Right atrium auricular region (tissue), 2 donors: Measurements from ENCODE around the gene CACNA2D1. TPM values are rescaled to one million over a fixed set of nuclear protein-coding genes. Genes with fewer than 3 reads are reported as not detected.

ENCODE experiments used
- DNase-seq: peaks from one replicate; pipeline ENCODE4 v3.0.0-alpha.2; 2019; ENCODE audit warnings: low spot score
- H3K27ac ChIP-seq, 2 donors: fragments of 200-600 bp; sonication (generic); 1 replicate in 1 of 2; 2 replicates in 1 of 2; pipeline ENCODE4 v1.5.1; 2016 to 2019
- H3K27me3 ChIP-seq, 2 donors: fragments of 200-600 bp; sonication (generic); one replicate each; pipeline versions ENCODE4 v1.5.1 to v1.6.0; 2017 to 2019
- H3K36me3 ChIP-seq: fragments of 200-600 bp; sonication (generic); one replicate; pipeline ENCODE4 v1.5.1; 2016
- H3K4me1 ChIP-seq, 2 donors: fragments of 200-600 bp; sonication (generic); one replicate each; pipeline versions ENCODE4 v1.5.1 to v1.6.0; 2017 to 2019
- H3K4me3 ChIP-seq, 2 donors: fragments of 200-600 bp; sonication (generic); 1 replicate in 1 of 2; 2 replicates in 1 of 2; pipeline ENCODE4 v1.5.1; 2017 to 2019; ENCODE audit warnings: mild to moderate bottlenecking in 1 of 2, moderate library complexity in 1 of 2
- H3K9me3 ChIP-seq, 2 donors: fragments of 200-600 bp; sonication (generic); one replicate each; pipeline ENCODE4 v1.5.1; 2019
- total RNA-seq, 2 donors: library from RNA; depleted of rRNA; stranded (reverse); fragments of >200 nt; gene quantifications; one replicate each; pipeline ENCODE4 v1.1.0, GENCODE V29; 2016
- TF ChIP-seq, protein P1 (sequence below), 2 donors: fragments of 200-600 bp; sonication (generic); IDR thresholded peaks; one replicate each; pipeline ENCODE4 v1.5.1; 2019; ENCODE audit warnings: antibody characterized with exemption in 2 of 2

The CACNA2D1 gene
- total RNA-seq, 2 donors from 2014 or later, result 31.5 to 54.5 TPM

GRCh38 chr7:81908220-81908619 lies 535.4 kb downstream of the CACNA2D1 start:
- H3K9me3 ChIP-seq, result peaks cover 0 to 10% of the 10 kb centered on the region in 2 donors
- no peaks in the 10 kb centered on the region for H3K36me3 ChIP-seq
- TF ChIP-seq, protein P1, sequence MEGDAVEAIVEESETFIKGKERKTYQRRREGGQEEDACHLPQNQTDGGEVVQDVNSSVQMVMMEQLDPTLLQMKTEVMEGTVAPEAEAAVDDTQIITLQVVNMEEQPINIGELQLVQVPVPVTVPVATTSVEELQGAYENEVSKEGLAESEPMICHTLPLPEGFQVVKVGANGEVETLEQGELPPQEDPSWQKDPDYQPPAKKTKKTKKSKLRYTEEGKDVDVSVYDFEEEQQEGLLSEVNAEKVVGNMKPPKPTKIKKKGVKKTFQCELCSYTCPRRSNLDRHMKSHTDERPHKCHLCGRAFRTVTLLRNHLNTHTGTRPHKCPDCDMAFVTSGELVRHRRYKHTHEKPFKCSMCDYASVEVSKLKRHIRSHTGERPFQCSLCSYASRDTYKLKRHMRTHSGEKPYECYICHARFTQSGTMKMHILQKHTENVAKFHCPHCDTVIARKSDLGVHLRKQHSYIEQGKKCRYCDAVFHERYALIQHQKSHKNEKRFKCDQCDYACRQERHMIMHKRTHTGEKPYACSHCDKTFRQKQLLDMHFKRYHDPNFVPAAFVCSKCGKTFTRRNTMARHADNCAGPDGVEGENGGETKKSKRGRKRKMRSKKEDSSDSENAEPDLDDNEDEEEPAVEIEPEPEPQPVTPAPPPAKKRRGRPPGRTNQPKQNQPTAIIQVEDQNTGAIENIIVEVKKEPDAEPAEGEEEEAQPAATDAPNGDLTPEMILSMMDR (IDR thresholded peaks at IDR 0.05), result no peak
- no peaks in the 10 kb centered on the region for H3K27me3 ChIP-seq
- DNase-seq, result no peak
- H3K27ac ChIP-seq, result no peak overlapping the region
- H3K4me3 ChIP-seq, result no peak overlapping the region
- no peaks in the 10 kb centered on the region for H3K4me1 ChIP-seq

DNA sequence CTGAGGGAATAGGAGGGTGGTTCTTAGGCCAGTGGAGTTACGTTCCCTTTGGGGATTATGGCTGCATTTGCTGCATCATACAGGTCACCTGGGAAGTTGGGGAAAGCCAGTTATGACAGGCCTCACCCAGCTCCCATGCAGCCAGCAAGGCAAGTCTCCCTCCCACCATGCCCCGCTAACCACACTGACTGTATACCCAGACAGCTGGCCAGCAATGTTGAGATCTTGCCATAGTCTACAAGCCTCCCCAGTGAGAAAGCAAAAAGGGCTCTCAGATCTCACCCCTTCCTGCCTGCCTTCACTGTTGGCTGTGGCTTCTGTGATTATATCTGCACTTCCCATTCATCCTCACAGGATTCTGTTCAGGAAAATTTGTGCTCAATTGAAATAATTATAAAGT lies 540.5 kb downstream of the CACNA2D1 start:
- H3K4me1 ChIP-seq, result no peaks in the 10 kb centered on the region
- H3K36me3 ChIP-seq, result no peaks in the 10 kb centered on the region
- TF ChIP-seq, protein P1 (IDR thresholded peaks at IDR 0.05), result no peak
- no peaks in the 10 kb centered on the region for H3K27me3 ChIP-seq
- no peaks in the 10 kb centered on the region for H3K9me3 ChIP-seq
- DNase-seq, result no peak
- no peak overlapping the region for H3K27ac ChIP-seq
- no peak overlapping the region for H3K4me3 ChIP-seq

DNA sequence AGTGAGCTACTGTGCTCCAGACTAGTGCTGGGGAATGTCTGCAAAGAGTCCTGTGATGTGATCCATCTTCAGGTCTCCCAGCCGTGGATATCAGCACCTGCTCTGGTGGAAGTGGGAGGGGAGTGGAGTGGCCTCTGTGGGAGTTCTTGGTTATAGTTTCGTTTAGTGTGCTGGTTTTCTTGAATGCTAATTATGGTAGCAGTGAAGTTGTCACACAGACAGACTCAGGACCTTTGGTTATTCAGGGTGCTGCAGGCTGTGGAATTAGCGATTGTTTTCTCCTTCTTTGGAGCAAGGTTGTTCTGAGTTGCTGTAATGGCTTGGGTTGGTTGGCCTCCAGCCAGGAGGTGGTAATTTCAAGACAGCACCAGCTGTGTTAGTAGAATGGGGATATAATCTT lies 541.0 kb downstream of the CACNA2D1 start:
- TF ChIP-seq, protein P1 (IDR thresholded peaks at IDR 0.05), result no peak

More for the DNA sequence above, 541.0 kb downstream of the CACNA2D1 start:
- no peak for DNase-seq
- Histone ChIP-seq H3K27me3 (no peaks in the 10 kb centered on the region), H3K36me3 (no peaks in the 10 kb centered on the region), H3K4me1 (no peaks in the 10 kb centered on the region), H3K9me3 (no peaks in the 10 kb centered on the region), H3K4me3 (no peak overlapping the region), H3K27ac (no peak overlapping the region)
